Esophagus muscularis mucosa (tissue), 4 donors: Measurements from ENCODE around the gene RHEBL1. TPM values are rescaled to one million over a fixed set of nuclear protein-coding genes. Genes with fewer than 3 reads are reported as not detected.
A peak's percentile ranks its signal among the peaks of the same experiment; 100 is the strongest.

Experiments
- DNase-seq: peaks from one replicate; pipeline ENCODE4 v3.0.0-alpha.2; 2017; ENCODE audit errors: extremely low spot score
- H3K27ac ChIP-seq, 4 donors: fragments of 200-600 bp; sonication (generic); replicated peaks in 1 of 4; 1 replicate in 3 of 4; 2 replicates in 1 of 4; pipeline ENCODE4 v1.5.1; 2016 to 2019; ENCODE audit warnings: mild to moderate bottlenecking in 1 of 4
- H3K27me3 ChIP-seq, 4 donors: fragments of 200-600 bp; sonication (generic); one replicate each; pipeline versions ENCODE4 v1.5.1 to v1.6.0; 2016 to 2019
- H3K36me3 ChIP-seq, 4 donors: fragments of 200-600 bp; sonication (generic); one replicate each; pipeline ENCODE4 v1.5.1; 2016 to 2019
- H3K4me1 ChIP-seq, 4 donors: fragments of 200-600 bp; sonication (generic); one replicate each; pipeline ENCODE4 v1.5.1; 2016 to 2019
- H3K4me3 ChIP-seq, 4 donors: fragments of 200-600 bp; sonication (generic); 1 replicate in 2 of 4; 2 replicates in 2 of 4; pipeline ENCODE4 v1.5.1; 2016 to 2019; ENCODE audit warnings: mild to moderate bottlenecking in 4 of 4, moderate library complexity in 1 of 4
- H3K9me3 ChIP-seq, 4 donors: fragments of 200-600 bp; sonication (generic); 1 replicate in 3 of 4; 2 replicates in 1 of 4; pipeline ENCODE4 v1.5.1; 2016 to 2019
- CTCF ChIP-seq, 3 experiments: fragments of 200-600 bp in 2 of 3; fragments of 450-650 bp in 1 of 3; sonication (generic) in 2 of 3; IDR thresholded peaks; one replicate each; pipeline ENCODE4 v1.5.1; 2017 to 2019; ENCODE audit warnings: antibody characterized with exemption in 3 of 3, mild to moderate bottlenecking in 2 of 3, moderate library complexity in 1 of 3
- EP300 ChIP-seq: sonication (generic); formaldehyde crosslinking; IDR thresholded peaks from one replicate; pipeline ENCODE4 v1.6.1; 2017; ENCODE audit warnings: antibody characterized with exemption
- POLR2A ChIP-seq: fragments of 450-650 bp; IDR thresholded peaks from one replicate; pipeline ENCODE4 v1.6.1; 2017; ENCODE audit warnings: antibody characterized with exemption, moderate library complexity, mild to moderate bottlenecking, low read depth
- POLR2AphosphoS5 ChIP-seq, 2 donors: sonication (generic); formaldehyde crosslinking; IDR thresholded peaks; one replicate each; pipeline ENCODE4 v1.6.1; 2017; ENCODE audit warnings: antibody characterized with exemption in 2 of 2
- WGBS: methylation state at CpG from one replicate; pipeline ENCODE4 v1.1.5; 2018; 5-methylcytosine and 5-hydroxymethylcytosine counted together
- intact Hi-C: fragments of 100-400 bp; cut with DNase I; formaldehyde crosslinking; loops from one replicate; pipeline ENCODE4 v1.15.1; 2023
- total RNA-seq, 4 donors: library from RNA; depleted of rRNA; stranded (reverse); fragments of >200 nt; gene quantifications; one replicate each; pipeline versions ENCODE4 v1.1.0 to v1.2.1, GENCODE V29; 2016

The RHEBL1 gene
- total RNA-seq: under 1 TPM in 2 of 4 donors, not detected in 2; 0.40 to 0.97 TPM

- Histone ChIP-seq H3K4me1 (peaks cover 14 to 20% (median 16%) of the 10 kb centered on the region in 4 donors), H3K4me3 (peak within 1 kb of the TSS; percentile 73 to 90 (median 80)), H3K9me3 (no peaks in the 10 kb centered on the region), H3K27ac (peak within 1 kb of the TSS; percentile 71 to 80 (median 77)), H3K27me3 (no peaks in the 10 kb centered on the region), H3K36me3 (no peaks in the 10 kb centered on the region)
- WGBS: under 1% methylated on average over 49 of the region's 60 CpGs
- peak; percentile 50 to 86 for TF ChIP-seq POLR2AphosphoS5 (IDR thresholded peaks at IDR 0.05)
- TF ChIP-seq EP300: no peak
- peak in 2 of 3 experiments; percentile 3 to 41 for TF ChIP-seq CTCF (IDR thresholded peaks at IDR 0.05)
- DNase-seq: peak; percentile 100
- intact Hi-C loops: loop anchor here (5.0 kb wide), 1 partner anchor 43 kb away; the partner anchor contains the start of gene LMBR1L
Measured at GRCh38 chr12:49069507-49070346, at the start of gene RHEBL1. RHEBL1 (minus strand) TSS chr12:49069979; CDS start chr12:49069785, 194 bp downstream.

- intact Hi-C loops: loop anchor here (5.0 kb wide), 2 partner anchors 44 to 126 kb away; partner anchors contain the start of gene RHEBL1
- Histone ChIP-seq H3K9me3 (no peaks in the 10 kb centered on the region), H3K27me3 (no peaks in the 10 kb centered on the region), H3K27ac (peak overlapping the region; percentile 94 to 99 (median 96)), H3K36me3 (peaks cover 0 to 13% (median 8%) of the 10 kb centered on the region in 4 donors), H3K4me3 (peak overlapping the region; percentile 74 to 89 (median 80)), H3K4me1 (peaks cover 32 to 44% (median 42%) of the 10 kb centered on the region in 4 donors)
- no peak for DNase-seq
- no peak for TF ChIP-seq EP300
- 54% methylated on average over 6 of the region's 6 CpGs for WGBS
Measured at GRCh38 chr12:49111206-49111605, 41.4 kb upstream of the RHEBL1 start.

- Histone ChIP-seq H3K9me3 (no peaks in the 10 kb centered on the region), H3K4me1 (peaks cover 38 to 50% (median 48%) of the 10 kb centered on the region in 4 donors), H3K27ac (peak within 1 kb of the TSS; percentile 94 to 99 (median 96)), H3K4me3 (peak within 1 kb of the TSS; percentile 74 to 89 (median 80)), H3K36me3 (peaks cover 0 to 16% (median 12%) of the 10 kb centered on the region in 4 donors), H3K27me3 (no peaks in the 10 kb centered on the region)
- DNase-seq: peak; percentile 100
- TF ChIP-seq CTCF (IDR thresholded peaks at IDR 0.05) (peak; percentile 23 to 62 (median 59)), EP300 (no peak), POLR2AphosphoS5 (IDR thresholded peaks at IDR 0.05) (peak; percentile 94 to 98), POLR2A (peak; percentile 68)
- intact Hi-C loops: loop anchor here (5.0 kb wide), 2 partner anchors 43 to 127 kb away; partner anchors contain the start of gene RHEBL1
- 0% methylated on average over 36 of the region's 43 CpGs for WGBS
Measured at GRCh38 chr12:49110464-49111155, 40.8 kb upstream of the RHEBL1 start, which contains the start of gene LMBR1L. LMBR1L (minus strand) TSS chr12:49110847; CDS start chr12:49110555, 292 bp downstream.

- 4% methylated on average over 31 of the region's 33 CpGs for WGBS
- Histone ChIP-seq H3K4me3 (peak overlapping the region; percentile 74 to 89 (median 80)), H3K27ac (peak overlapping the region; percentile 94 to 99 (median 96)), H3K4me1 (peaks cover 46 to 57% (median 56%) of the 10 kb centered on the region in 4 donors), H3K27me3 (no peaks in the 10 kb centered on the region), H3K36me3 (peaks cover 0 to 23% (median 16%) of the 10 kb centered on the region in 4 donors), H3K9me3 (no peaks in the 10 kb centered on the region)
- TF ChIP-seq POLR2AphosphoS5 (IDR thresholded peaks at IDR 0.05): no peak
- TF ChIP-seq EP300: no peak
- TF ChIP-seq POLR2A: no peak
- TF ChIP-seq CTCF (IDR thresholded peaks at IDR 0.05): no peak
- no peak for DNase-seq
- intact Hi-C loops: loop anchor here (5.0 kb wide), 2 partner anchors 43 to 127 kb away; partner anchors contain the start of gene RHEBL1
Measured at GRCh38 chr12:49109641-49110463, 40.1 kb upstream of the RHEBL1 start.
